Kidney (tissue), 14 donors: ENCODE measurements around the gene CORO2B. TPM values are rescaled to one million over a fixed set of nuclear protein-coding genes. Genes with fewer than 3 reads are reported as not detected.

ENCODE experiments used
- DNase-seq, 5 donors: peaks; one replicate each; pipeline ENCODE4 v3.0.0-alpha.2; 2013 to 2020
- FAIRE-seq: peaks from 2 replicates; lab custom pipeline; 2012; peaks lifted over from hg19 to GRCh38; lab: Jason Lieb, UNC
- H3K27ac ChIP-seq, 2 donors: one replicate each; pipeline ENCODE4 v1.7.0; 2013; ENCODE audit warnings: low read depth in 2 of 2, low read length in 2 of 2, inconsistent platforms in 1 of 2
- H3K27me3 ChIP-seq: one replicate; pipeline ENCODE4 v1.7.1; 2013; ENCODE audit warnings: low read length, inconsistent platforms; ENCODE audit not compliant: control insufficient read depth, insufficient read depth
- H3K36me3 ChIP-seq, 3 donors: one replicate each; pipeline versions ENCODE4 v1.7.0 to v1.7.1; 2013; ENCODE audit warnings: low read length in 3 of 3, control low read depth in 1 of 3, inconsistent platforms in 1 of 3; ENCODE audit not compliant: insufficient read depth in 3 of 3, control insufficient read depth in 2 of 3
- H3K4me1 ChIP-seq, 3 donors: one replicate each; pipeline versions ENCODE4 v1.7.0 to v1.7.1; 2013; ENCODE audit warnings: low read length in 3 of 3, inconsistent platforms in 1 of 3, low read depth in 1 of 3; ENCODE audit not compliant: control insufficient read depth in 2 of 3, insufficient read depth in 2 of 3
- H3K4me3 ChIP-seq, 3 donors: one replicate each; pipeline versions ENCODE4 v1.7.0 to v1.8.1; 2013; ENCODE audit warnings: low read length in 3 of 3, control low read depth in 1 of 3, inconsistent platforms in 1 of 3
- H3K9ac ChIP-seq, 3 donors: one replicate each; pipeline versions ENCODE4 v1.7.0 to v1.7.1; 2013; ENCODE audit warnings: low read length in 3 of 3, control low read depth in 1 of 3, inconsistent platforms in 1 of 3
- H3K9me3 ChIP-seq, 3 donors: one replicate each; pipeline versions ENCODE4 v1.7.0 to v1.7.1; 2013; ENCODE audit warnings: low read length in 3 of 3, control low read depth in 1 of 3, inconsistent platforms in 1 of 3; ENCODE audit not compliant: control insufficient read depth in 2 of 3, insufficient read depth in 1 of 3
- intact Hi-C: fragments of 100-400 bp; cut with DNase I; formaldehyde crosslinking; loops from one replicate; pipeline ENCODE4 v1.11.1; 2022
- polyA plus RNA-seq: library from polyadenylated mRNA; stranded (reverse); fragments of 350-450 nt; fragmentation: Illumina TruSeq; extraction: RNeasy Lipid Tissue Mini Kit (QIAGEN cat#74804); gene quantifications from one replicate; pipeline ENCODE4 v1.2.3, GENCODE V29; 2014; ENCODE audit warnings: low read depth, low replicate concordance; ENCODE audit not compliant: insufficient read depth
- total RNA-seq: library from RNA; stranded (reverse); fragmentation: NEBNext Ultra II Directional; extraction: Animal tissue kit (Norgen Biotek cat#: 25700); gene quantifications from one replicate; pipeline ENCODE4 v1.2.1, GENCODE V29; 2021
- TF ChIP-seq, protein P1 (sequence below): IDR thresholded peaks from 3 replicates; pipeline ENCODE4 v1.5.1; 2012; ENCODE audit warnings: mild to moderate bottlenecking, moderate library complexity, borderline replicate concordance; ENCODE audit not compliant: insufficient read depth; ENCODE audit errors: extremely low read depth
- donor health status: control.
- donor health status: control.
- donor health status: control.
- donor health status: control.
- donor health status: control.
- donor health status: DM: yes; HTN: yes; CAD: no.
- donor health status: Normal renal cell carcinoma (clear cell type).

The CORO2B gene
- total and polyA plus RNA-seq, 2 donors from 2014 or later = 7.9 to 9.0 TPM

DNA sequence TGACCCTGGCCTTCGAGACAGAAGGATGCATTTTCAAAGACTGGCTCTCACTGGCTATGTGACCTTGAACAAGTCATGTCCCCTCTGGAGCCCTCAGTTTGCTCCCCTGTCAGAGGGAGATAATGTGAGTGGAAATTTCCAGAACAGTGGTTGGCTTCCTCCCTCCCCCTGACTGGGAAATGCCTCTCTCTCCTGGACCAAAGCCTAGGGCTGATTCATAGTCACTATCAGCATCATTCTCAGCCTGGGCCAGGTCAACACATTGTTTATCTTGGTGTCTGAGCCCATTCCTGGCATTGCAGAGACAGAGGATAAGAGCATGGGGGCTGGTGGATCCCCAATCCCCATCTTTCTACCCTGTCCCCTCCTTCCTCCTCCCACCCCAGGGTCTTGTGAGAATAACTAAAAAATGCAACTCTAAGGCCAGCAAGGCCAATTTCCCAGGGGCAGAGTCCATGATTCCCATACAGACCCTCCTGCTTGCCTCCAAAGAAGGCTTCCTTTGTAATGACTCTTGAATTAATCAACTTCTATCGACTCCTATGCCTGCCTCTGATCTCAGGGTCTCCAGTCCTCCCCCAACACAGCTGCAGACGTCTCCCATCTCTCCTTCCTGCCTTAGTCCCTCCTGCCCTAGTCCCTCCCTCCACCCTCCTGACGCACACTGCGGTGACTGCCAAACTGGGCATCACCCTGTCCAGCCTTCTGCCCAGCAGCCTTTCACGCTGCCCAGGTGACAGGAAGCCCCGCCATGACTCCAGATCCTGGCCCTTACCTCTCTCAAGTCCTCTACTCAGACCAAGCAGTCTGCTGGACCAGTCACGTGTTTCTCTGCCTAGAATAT is 35.4 kb upstream of the CORO2B start:
- Histone ChIP-seq H3K9me3 (peaks cover 0 to 3% (median 0%) of the 10 kb centered on the region in 3 donors), H3K27me3 (no peaks in the 10 kb centered on the region), H3K4me3 (no peak overlapping the region), H3K9ac (no peak overlapping the region), H3K4me1 (no peaks in the 10 kb centered on the region), H3K36me3 (no peaks in the 10 kb centered on the region), H3K27ac (peak overlapping the region; percentile 45 to 54)
- no peak for DNase-seq
- TF ChIP-seq, protein P1, sequence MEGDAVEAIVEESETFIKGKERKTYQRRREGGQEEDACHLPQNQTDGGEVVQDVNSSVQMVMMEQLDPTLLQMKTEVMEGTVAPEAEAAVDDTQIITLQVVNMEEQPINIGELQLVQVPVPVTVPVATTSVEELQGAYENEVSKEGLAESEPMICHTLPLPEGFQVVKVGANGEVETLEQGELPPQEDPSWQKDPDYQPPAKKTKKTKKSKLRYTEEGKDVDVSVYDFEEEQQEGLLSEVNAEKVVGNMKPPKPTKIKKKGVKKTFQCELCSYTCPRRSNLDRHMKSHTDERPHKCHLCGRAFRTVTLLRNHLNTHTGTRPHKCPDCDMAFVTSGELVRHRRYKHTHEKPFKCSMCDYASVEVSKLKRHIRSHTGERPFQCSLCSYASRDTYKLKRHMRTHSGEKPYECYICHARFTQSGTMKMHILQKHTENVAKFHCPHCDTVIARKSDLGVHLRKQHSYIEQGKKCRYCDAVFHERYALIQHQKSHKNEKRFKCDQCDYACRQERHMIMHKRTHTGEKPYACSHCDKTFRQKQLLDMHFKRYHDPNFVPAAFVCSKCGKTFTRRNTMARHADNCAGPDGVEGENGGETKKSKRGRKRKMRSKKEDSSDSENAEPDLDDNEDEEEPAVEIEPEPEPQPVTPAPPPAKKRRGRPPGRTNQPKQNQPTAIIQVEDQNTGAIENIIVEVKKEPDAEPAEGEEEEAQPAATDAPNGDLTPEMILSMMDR = no peak
- intact Hi-C loops = no loop called here
- FAIRE-seq = no peak

DNA sequence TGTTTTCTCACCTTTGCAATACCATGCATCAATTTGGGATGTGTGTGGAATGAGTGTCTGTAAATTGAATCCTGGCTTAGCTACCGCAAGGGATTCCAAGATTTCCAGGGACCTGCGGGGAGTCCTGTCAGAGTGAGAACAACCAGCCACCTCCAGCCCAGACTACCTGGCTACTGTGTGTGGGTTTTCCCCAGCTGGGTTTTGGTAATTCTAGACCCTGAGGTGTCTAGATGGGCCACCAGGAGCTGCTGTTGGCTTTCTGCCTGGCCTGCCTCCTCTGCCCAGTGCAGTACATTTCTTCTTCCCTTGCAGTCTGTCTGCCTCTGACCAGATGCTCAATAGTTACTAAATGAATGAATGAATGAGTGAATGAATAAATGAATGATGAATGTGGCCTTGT is 32.5 kb upstream of the CORO2B start:
- no peak for FAIRE-seq
- intact Hi-C loops = no loop called here
- Histone ChIP-seq H3K4me3 (no peak overlapping the region), H3K36me3 (no peaks in the 10 kb centered on the region), H3K4me1 (no peaks in the 10 kb centered on the region), H3K27ac (no peak overlapping the region), H3K9ac (no peak overlapping the region), H3K9me3 (no peaks in the 10 kb centered on the region), H3K27me3 (no peaks in the 10 kb centered on the region)
- no peak for DNase-seq
- TF ChIP-seq, protein P1 = no peak

DNA sequence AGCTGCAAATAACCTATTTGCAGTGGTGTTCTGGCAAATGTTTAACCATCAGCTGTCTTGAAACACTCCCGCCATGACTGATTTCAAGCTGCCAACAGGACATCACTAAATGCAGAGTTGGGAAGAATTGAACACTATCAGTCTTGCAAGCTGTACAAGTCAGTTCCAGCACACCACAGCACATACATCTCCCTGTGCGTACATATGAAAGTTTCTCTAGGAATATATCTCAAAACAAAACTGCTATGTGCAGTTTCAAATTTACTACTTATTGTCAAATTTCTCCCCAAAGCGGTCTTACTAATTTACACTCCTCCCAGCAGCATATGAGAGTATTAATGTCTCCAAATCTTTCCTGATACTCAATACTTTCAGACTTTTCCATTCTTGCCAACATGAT is 30.4 kb upstream of the CORO2B start:
- H3K27ac ChIP-seq = no peak overlapping the region
- DNase-seq (no peak), FAIRE-seq (no peak)
- H3K27me3 ChIP-seq = no peaks in the 10 kb centered on the region
- no peaks in the 10 kb centered on the region for H3K36me3 ChIP-seq
- TF ChIP-seq, protein P1 = no peak
- no peak overlapping the region for H3K9ac ChIP-seq
- H3K4me1 ChIP-seq = no peaks in the 10 kb centered on the region
- intact Hi-C loops = no loop called here
- no peaks in the 10 kb centered on the region for H3K9me3 ChIP-seq
- H3K4me3 ChIP-seq = no peak overlapping the region
